ENCODE measurements around the gene GALNT18.

- TF ChIP-seq CTCF (IDR thresholded peaks at IDR 0.05) (no peak), POLR2A (IDR thresholded peaks at IDR 0.05) (no peak)
These were observed 53.7 kb downstream of the GALNT18 start for GRCh38 chr11:11567936-11568650.
